22Rv1 (cell line): ENCODE data around the gene KRTAP10-2.
A peak's percentile ranks its signal among the peaks of the same experiment; 100 is the strongest.

Experiments used
- H3K27ac ChIP-seq: fragments of 450-650 bp; 2 replicates; pipeline ENCODE4 v1.5.1; 2017
- CTCF ChIP-seq: fragments of 450-650 bp; IDR thresholded peaks from 2 replicates; pipeline ENCODE4 v1.5.1; 2017; ENCODE audit warnings: mild to moderate bottlenecking
- ZFX ChIP-seq: fragments of 450-650 bp; IDR thresholded peaks from 2 replicates; pipeline ENCODE4 v1.6.1; 2017; ENCODE audit warnings: antibody characterized with exemption, borderline replicate concordance

The KRTAP10-2 gene

GRCh38 chr21:44514746-44515358, 36.5 kb downstream of the KRTAP10-2 start:
- no peak overlapping the region for H3K27ac ChIP-seq
- TF ChIP-seq ZFX, result no peak

- H3K27ac ChIP-seq, result no peak overlapping the region
- TF ChIP-seq CTCF, result no peak
- TF ChIP-seq ZFX, result no peak
Observed at GRCh38 chr21:44514218-44514520, 37.1 kb downstream of the KRTAP10-2 start.

- H3K27ac ChIP-seq, result no peak overlapping the region
- TF ChIP-seq ZFX, result no peak
Observed at GRCh38 chr21:44513389-44514217, 37.7 kb downstream of the KRTAP10-2 start.

GRCh38 chr21:44512496-44513388, 38.6 kb downstream of the KRTAP10-2 start:
- TF ChIP-seq ZFX, result no peak
- no peak for TF ChIP-seq CTCF

GRCh38 chr21:44511938-44512275, 39.4 kb downstream of the KRTAP10-2 start:
- TF ChIP-seq CTCF (no peak), ZFX (no peak)
- H3K27ac ChIP-seq, result no peak overlapping the region

More at GRCh38 chr21:44512496-44513388, 38.6 kb downstream of the KRTAP10-2 start:
- H3K27ac ChIP-seq, result no peak overlapping the region

GRCh38 chr21:44511219-44511937, 39.9 kb downstream of the KRTAP10-2 start:
- TF ChIP-seq CTCF, result no peak
- no peak for TF ChIP-seq ZFX

GRCh38 chr21:44510508-44511218, 40.6 kb downstream of the KRTAP10-2 start:
- no peak overlapping the region for H3K27ac ChIP-seq
- peak; percentile 94 for TF ChIP-seq CTCF
- no peak for TF ChIP-seq ZFX

More at GRCh38 chr21:44511219-44511937, 39.9 kb downstream of the KRTAP10-2 start:
- no peak overlapping the region for H3K27ac ChIP-seq
